Activated T-helper 2 cell treated with anti-CD3 and anti-CD28 coated beads, Interferon-gamma antibody, Interleukin-2, Interleukin-4, amounts not matched to agents 10 μg/mL and 5 μg/mL and 100 μg/mL, durations not matched to agents 14 hours and 24 hours and 36 hours (primary cell): ENCODE measurements around the gene ANKS1A. TPM values are rescaled to one million over a fixed set of nuclear protein-coding genes. Genes with fewer than 3 reads are reported as not detected.

Experiments
- DNase-seq: peaks from one replicate; pipeline ENCODE4 v3.0.0; 2021; ENCODE audit warnings: low spot score
- H3K27ac Mint-ChIP-seq: one replicate; pipeline ENCODE4 v1.8.0; 2021; ENCODE audit warnings: mixed read lengths
- H3K27me3 Mint-ChIP-seq: one replicate; pipeline ENCODE4 v1.8.0; 2021; ENCODE audit warnings: low read depth, mixed read lengths
- H3K36me3 Mint-ChIP-seq: one replicate; pipeline ENCODE4 v1.8.0; 2021; ENCODE audit warnings: low read depth, mixed read lengths
- H3K4me1 Mint-ChIP-seq: one replicate; pipeline ENCODE4 v1.8.0; 2021; ENCODE audit warnings: low read depth, mixed read lengths
- H3K4me3 Mint-ChIP-seq: one replicate; pipeline ENCODE4 v1.8.0; 2021; ENCODE audit warnings: low read depth, mild to moderate bottlenecking, moderate library complexity, mixed read lengths
- H3K9me3 Mint-ChIP-seq: one replicate; pipeline ENCODE4 v1.8.0; 2021; ENCODE audit warnings: mixed read lengths
- intact Hi-C: fragments of 100-400 bp; cut with micrococcal nuclease; formaldehyde crosslinking; loops from one replicate; pipeline ENCODE4 v1.15.1; 2023
- total RNA-seq: library from RNA; stranded (reverse); gene quantifications from 2 replicates; pipeline ENCODE4 v1.2.3, GENCODE V29; 2022

ANKS1A gene
- total RNA-seq, 1 donor from 2014 or later, result 7.3 TPM

GRCh38 chr6:35040398-35040797, 151.3 kb downstream of the ANKS1A start:
- Mint-ChIP-seq H3K27me3 (no peaks in the 10 kb centered on the region), H3K27ac (no peak overlapping the region), H3K9me3 (no peaks in the 10 kb centered on the region), H3K4me1 (no peaks in the 10 kb centered on the region), H3K36me3 (no peaks in the 10 kb centered on the region), H3K4me3 (no peak overlapping the region)
- DNase-seq, result no peak
- intact Hi-C loops, result no loop called here

GRCh38 chr6:35041086-35041861, 152.2 kb downstream of the ANKS1A start:
- H3K27me3 Mint-ChIP-seq, result no peaks in the 10 kb centered on the region
- intact Hi-C loops, result no loop called here
- no peak for DNase-seq
- H3K36me3 Mint-ChIP-seq, result no peaks in the 10 kb centered on the region
- H3K9me3 Mint-ChIP-seq, result no peaks in the 10 kb centered on the region
- H3K4me3 Mint-ChIP-seq, result no peak overlapping the region
- H3K4me1 Mint-ChIP-seq, result no peaks in the 10 kb centered on the region
- H3K27ac Mint-ChIP-seq, result no peak overlapping the region

GRCh38 chr6:35042031-35042815, 153.2 kb downstream of the ANKS1A start:
- no peak for DNase-seq
- no peak overlapping the region for H3K4me3 Mint-ChIP-seq
- H3K27ac Mint-ChIP-seq, result no peak overlapping the region
- peaks cover 7% of the 10 kb centered on the region for H3K4me1 Mint-ChIP-seq
- intact Hi-C loops, result no loop called here
- no peaks in the 10 kb centered on the region for H3K36me3 Mint-ChIP-seq
- H3K9me3 Mint-ChIP-seq, result no peaks in the 10 kb centered on the region
- H3K27me3 Mint-ChIP-seq, result no peaks in the 10 kb centered on the region

GRCh38 chr6:35043381-35044130, 154.5 kb downstream of the ANKS1A start:
- H3K27ac Mint-ChIP-seq, result no peak overlapping the region
- intact Hi-C loops, result no loop called here
- no peaks in the 10 kb centered on the region for H3K36me3 Mint-ChIP-seq
- no peaks in the 10 kb centered on the region for H3K9me3 Mint-ChIP-seq
- H3K4me1 Mint-ChIP-seq, result peaks cover 16% of the 10 kb centered on the region
- H3K27me3 Mint-ChIP-seq, result no peaks in the 10 kb centered on the region
- DNase-seq, result no peak
- no peak overlapping the region for H3K4me3 Mint-ChIP-seq

- Mint-ChIP-seq H3K4me3 (no peak overlapping the region), H3K4me1 (peaks cover 16% of the 10 kb centered on the region), H3K27ac (no peak overlapping the region), H3K9me3 (no peaks in the 10 kb centered on the region), H3K36me3 (no peaks in the 10 kb centered on the region), H3K27me3 (no peaks in the 10 kb centered on the region)
- intact Hi-C loops, result no loop called here
- DNase-seq, result no peak
Observed at GRCh38 chr6:35044145-35044745, 155.2 kb downstream of the ANKS1A start.

- no peaks in the 10 kb centered on the region for H3K27me3 Mint-ChIP-seq
- no peaks in the 10 kb centered on the region for H3K9me3 Mint-ChIP-seq
- H3K27ac Mint-ChIP-seq, result no peak overlapping the region
- peaks cover 16% of the 10 kb centered on the region for H3K4me1 Mint-ChIP-seq
- no peak overlapping the region for H3K4me3 Mint-ChIP-seq
- no peak for DNase-seq
- H3K36me3 Mint-ChIP-seq, result no peaks in the 10 kb centered on the region
- intact Hi-C loops, result no loop called here
Observed at GRCh38 chr6:35044761-35045421, 155.8 kb downstream of the ANKS1A start.

- Mint-ChIP-seq H3K27me3 (no peaks in the 10 kb centered on the region), H3K4me3 (no peak overlapping the region), H3K36me3 (no peaks in the 10 kb centered on the region), H3K4me1 (peaks cover 16% of the 10 kb centered on the region), H3K9me3 (no peaks in the 10 kb centered on the region), H3K27ac (no peak overlapping the region)
- DNase-seq, result no peak
- intact Hi-C loops, result no loop called here
Observed at GRCh38 chr6:35046103-35046502, 157.0 kb downstream of the ANKS1A start.

GRCh38 chr6:35046862-35047261, 157.8 kb downstream of the ANKS1A start:
- Mint-ChIP-seq H3K4me3 (no peak overlapping the region), H3K27me3 (no peaks in the 10 kb centered on the region), H3K27ac (no peak overlapping the region), H3K36me3 (no peaks in the 10 kb centered on the region), H3K9me3 (no peaks in the 10 kb centered on the region), H3K4me1 (peaks cover 16% of the 10 kb centered on the region)
- intact Hi-C loops, result no loop called here
- DNase-seq, result no peak

- no peak for DNase-seq
- Mint-ChIP-seq H3K27me3 (no peaks in the 10 kb centered on the region), H3K36me3 (no peaks in the 10 kb centered on the region), H3K4me3 (no peak overlapping the region), H3K4me1 (peaks cover 16% of the 10 kb centered on the region), H3K9me3 (no peaks in the 10 kb centered on the region), H3K27ac (no peak overlapping the region)
- intact Hi-C loops, result no loop called here
Observed at GRCh38 chr6:35047265-35048011, 158.4 kb downstream of the ANKS1A start.

- no peaks in the 10 kb centered on the region for H3K9me3 Mint-ChIP-seq
- no peak for DNase-seq
Observed at GRCh38 chr6:35048031-35048613, 159.1 kb downstream of the ANKS1A start.

GRCh38 chr6:35048631-35049083, 159.6 kb downstream of the ANKS1A start:
- no peaks in the 10 kb centered on the region for H3K9me3 Mint-ChIP-seq
- no peaks in the 10 kb centered on the region for H3K27me3 Mint-ChIP-seq
- no peak overlapping the region for H3K4me3 Mint-ChIP-seq
- H3K4me1 Mint-ChIP-seq, result peaks cover 16% of the 10 kb centered on the region
- peak; percentile 32 for DNase-seq
- H3K36me3 Mint-ChIP-seq, result no peaks in the 10 kb centered on the region
- H3K27ac Mint-ChIP-seq, result no peak overlapping the region
- intact Hi-C loops, result no loop called here

More at GRCh38 chr6:35048031-35048613, 159.1 kb downstream of the ANKS1A start:
- Mint-ChIP-seq H3K27me3 (no peaks in the 10 kb centered on the region), H3K4me1 (peaks cover 16% of the 10 kb centered on the region), H3K36me3 (no peaks in the 10 kb centered on the region), H3K4me3 (no peak overlapping the region), H3K27ac (no peak overlapping the region)
- intact Hi-C loops, result no loop called here
